Upper lobe of left lung (tissue), 6 donors: ENCODE results near the gene PKNOX2. TPM values are rescaled to one million over a fixed set of nuclear protein-coding genes. Genes with fewer than 3 reads are reported as not detected.
A peak's percentile ranks its signal among the peaks of the same experiment; 100 is the strongest.

ENCODE experiments used
- ATAC-seq, 2 donors: fragments of 200-7000 bp; cut with Tn5 transposase; one replicate each; pipeline ENCODE4 v1.9.1; 2022; ENCODE audit warnings: mild to moderate bottlenecking in 2 of 2, moderate library complexity in 2 of 2; ENCODE audit not compliant: low FRiP score in 2 of 2
- DNase-seq, 2 donors: peaks; one replicate each; pipeline ENCODE4 v3.0.0-alpha.2; 2019 to 2020
- H3K27ac ChIP-seq, 4 donors: fragments of 200-600 bp; sonication (generic); one replicate each; pipeline ENCODE4 v1.5.1; 2016 to 2019
- H3K27me3 ChIP-seq, 4 donors: fragments of 200-600 bp; sonication (generic); one replicate each; pipeline ENCODE4 v1.5.1; 2017 to 2019
- H3K36me3 ChIP-seq, 4 donors: fragments of 200-600 bp; sonication (generic); one replicate each; pipeline ENCODE4 v1.5.1; 2016 to 2019
- H3K4me1 ChIP-seq, 4 donors: fragments of 200-600 bp; sonication (generic); one replicate each; pipeline ENCODE4 v1.5.1; 2018 to 2019
- H3K4me3 ChIP-seq, 4 donors: fragments of 200-600 bp; sonication (generic); one replicate each; pipeline ENCODE4 v1.5.1; 2017 to 2019; ENCODE audit warnings: mild to moderate bottlenecking in 2 of 4, moderate library complexity in 1 of 4
- H3K9me3 ChIP-seq, 4 donors: fragments of 200-600 bp; sonication (generic); one replicate each; pipeline ENCODE4 v1.5.1; 2018 to 2019
- CTCF ChIP-seq, 6 experiments: fragments of 450-650 bp in 4 of 6; fragments of 200-600 bp in 2 of 6; sonication (generic) in 2 of 6; IDR thresholded peaks; one replicate each; pipeline ENCODE4 v1.5.1; 2016 to 2019; ENCODE audit warnings: antibody characterized with exemption in 6 of 6
- EP300 ChIP-seq, 4 donors: sonication (generic); formaldehyde crosslinking; IDR thresholded peaks; one replicate each; pipeline ENCODE4 v1.5.1; 2017; ENCODE audit warnings: antibody characterized with exemption in 4 of 4, control low read depth in 2 of 4
- POLR2A ChIP-seq, 4 donors: fragments of 450-650 bp; IDR thresholded peaks; one replicate each; pipeline ENCODE4 v1.5.1; 2016 to 2017; ENCODE audit warnings: antibody characterized with exemption in 4 of 4, mild to moderate bottlenecking in 2 of 4
- POLR2AphosphoS5 ChIP-seq, 2 donors: sonication (generic); formaldehyde crosslinking; IDR thresholded peaks; one replicate each; pipeline ENCODE4 v1.5.1; 2017; ENCODE audit warnings: antibody characterized with exemption in 2 of 2
- WGBS, 2 donors: methylation state at CpG; one replicate each; pipeline ENCODE4 v1.1.5; 2017 to 2018; 5-methylcytosine and 5-hydroxymethylcytosine counted together
- total RNA-seq, 6 donors: library from RNA; depleted of rRNA in 4 of 6; stranded (reverse); fragments of >200 nt in 4 of 6; gene quantifications; one replicate each; pipeline versions ENCODE4 v1.1.0 to v1.2.1, GENCODE V29; 2016 to 2021
- donor health status: DM: no; HTN: no; CAD: no; lungs with moderate emphysema.
- donor health status: DM: no; HTN: yes; CAD: no; lungs with severe emphysema.

PKNOX2 gene
- total RNA-seq, 6 donors from 2014 or later: 2.9 to 15.5 (median 8.4) TPM

DNA sequence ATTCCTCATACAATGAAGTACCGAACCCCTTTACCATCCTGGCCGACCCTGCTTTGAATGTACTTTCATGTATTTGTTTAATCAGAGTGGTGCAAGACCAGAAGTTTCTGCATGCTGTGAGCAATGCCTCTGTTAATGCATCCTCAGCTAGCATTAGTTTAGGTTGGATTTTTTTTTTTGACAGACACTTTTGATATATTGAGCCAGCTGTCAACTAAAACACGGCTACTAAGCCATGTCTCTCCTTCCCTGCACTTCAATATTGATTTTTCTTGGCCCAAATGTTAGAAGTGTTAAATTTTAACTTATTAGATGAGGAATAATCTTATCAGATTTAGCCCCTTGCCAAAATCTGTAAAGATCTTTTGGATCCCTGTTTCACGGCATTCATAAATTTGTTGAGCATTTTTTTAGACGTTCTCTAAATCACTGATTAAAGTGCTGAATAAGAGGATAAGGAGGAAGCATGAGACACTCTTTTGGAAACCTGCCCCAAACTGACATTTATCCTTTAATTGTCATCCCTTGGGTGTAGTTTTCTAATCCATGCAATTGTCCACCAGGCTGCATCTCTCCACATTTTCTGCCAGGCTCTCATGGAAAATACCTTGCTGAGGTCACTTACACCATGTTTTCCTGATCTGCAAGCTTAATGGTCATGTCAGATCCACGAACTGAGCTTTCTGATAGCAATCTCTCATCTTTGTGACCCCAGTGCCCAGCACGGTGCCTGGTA lies 200.8 kb downstream of the PKNOX2 start:
- 74 to 75% methylated on average over 7 of the region's 7 CpGs for WGBS, 2 donors
- no peak for ATAC-seq

DNA sequence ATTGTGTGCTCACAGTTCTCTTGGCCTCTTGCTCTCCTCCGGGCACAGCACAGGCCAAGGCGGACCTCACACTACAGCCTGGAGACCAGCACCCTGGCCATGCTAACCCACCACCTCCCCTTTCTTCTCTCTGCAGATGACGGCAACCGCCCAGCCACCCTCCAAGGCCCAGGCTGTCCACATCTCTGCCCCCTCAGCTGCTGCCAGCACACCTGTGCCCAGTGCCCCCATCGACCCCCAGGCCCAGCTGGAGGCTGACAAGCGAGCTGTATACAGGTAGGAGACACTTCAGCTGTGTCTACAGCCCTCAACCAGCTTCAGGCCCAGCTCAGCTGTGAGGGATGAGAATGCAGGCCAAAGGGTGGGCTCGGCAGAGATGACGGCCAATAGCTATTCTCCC lies 203.2 kb downstream of the PKNOX2 start:
- WGBS, 2 donors: 94 to 95% methylated on average over 6 to 8 of the region's 8 CpGs
- TF ChIP-seq POLR2A (IDR thresholded peaks at IDR 0.05) (no peak), EP300 (IDR thresholded peaks at IDR 0.05) (no peak), CTCF (IDR thresholded peaks at IDR 0.05) (no peak), POLR2AphosphoS5 (IDR thresholded peaks at IDR 0.05) (no peak)
- H3K9me3 ChIP-seq: no peaks in the 10 kb centered on the region
- no peak overlapping the region for H3K4me3 ChIP-seq
- no peaks in the 10 kb centered on the region for H3K27me3 ChIP-seq
- no peak overlapping the region for H3K27ac ChIP-seq
- DNase-seq (peak in 1 of 2 donors; percentile 58), ATAC-seq (no peak)
- H3K36me3 ChIP-seq: peaks cover 0 to 3% (median 0%) of the 10 kb centered on the region in 4 donors
- H3K4me1 ChIP-seq: peaks cover 0 to 5% (median 0%) of the 10 kb centered on the region in 4 donors

More for the DNA sequence above, 200.8 kb downstream of the PKNOX2 start:
- Histone ChIP-seq H3K4me3 (no peak overlapping the region), H3K27ac (no peak overlapping the region), H3K36me3 (peaks cover 0 to 3% (median 0%) of the 10 kb centered on the region in 4 donors), H3K9me3 (no peaks in the 10 kb centered on the region), H3K4me1 (no peaks in the 10 kb centered on the region), H3K27me3 (no peaks in the 10 kb centered on the region)
- TF ChIP-seq POLR2AphosphoS5 (IDR thresholded peaks at IDR 0.05) (no peak), POLR2A (IDR thresholded peaks at IDR 0.05) (no peak), CTCF (IDR thresholded peaks at IDR 0.05) (no peak), EP300 (IDR thresholded peaks at IDR 0.05) (no peak)
- DNase-seq: no peak

DNA sequence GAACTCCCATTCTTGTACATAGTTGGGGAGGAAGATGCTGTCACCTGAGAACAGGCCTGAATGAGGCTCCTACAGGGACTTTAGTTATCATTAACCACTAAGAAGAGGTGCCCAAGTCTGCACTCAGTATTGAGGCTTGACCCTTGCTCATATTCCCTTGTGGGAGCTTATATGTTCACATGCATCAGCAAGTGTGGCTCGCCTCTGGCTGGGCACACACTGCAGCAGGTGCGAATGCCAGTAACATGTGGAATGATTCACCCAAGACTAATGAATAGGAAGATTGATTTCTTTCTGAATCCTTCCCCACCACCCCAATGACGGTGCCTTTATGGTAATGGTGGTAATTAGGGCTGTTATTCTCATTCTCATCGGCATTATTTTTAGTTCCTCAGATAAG lies 204.2 kb downstream of the PKNOX2 start:
- DNase-seq (no peak), ATAC-seq (no peak)
- WGBS, 2 donors: 92% methylated on average over 4 of the region's 4 CpGs
- no peaks in the 10 kb centered on the region for H3K9me3 ChIP-seq
- no peak overlapping the region for H3K4me3 ChIP-seq
- H3K27me3 ChIP-seq: no peaks in the 10 kb centered on the region
- no peak for TF ChIP-seq EP300 (IDR thresholded peaks at IDR 0.05)
- no peak for TF ChIP-seq CTCF (IDR thresholded peaks at IDR 0.05)
- TF ChIP-seq POLR2A (IDR thresholded peaks at IDR 0.05): no peak
- H3K27ac ChIP-seq: peak overlapping the region in 1 of 4 donors; percentile 65
- peaks cover 0 to 5% (median 2%) of the 10 kb centered on the region in 4 donors for H3K4me1 ChIP-seq
- H3K36me3 ChIP-seq: peaks cover 0 to 3% (median 0%) of the 10 kb centered on the region in 4 donors

GRCh38 chr11:125369808-125370207 lies 205.3 kb downstream of the PKNOX2 start:
- WGBS, 2 donors: 83 to 93% methylated on average over 4 to 6 of the region's 6 CpGs
- Histone ChIP-seq H3K4me1 (peaks cover 0 to 5% (median 4%) of the 10 kb centered on the region in 4 donors), H3K9me3 (no peaks in the 10 kb centered on the region), H3K27me3 (no peaks in the 10 kb centered on the region), H3K4me3 (no peak overlapping the region), H3K27ac (peak overlapping the region in 1 of 4 donors; percentile 42), H3K36me3 (peaks cover 0 to 3% (median 0%) of the 10 kb centered on the region in 4 donors)
- ATAC-seq (no peak), DNase-seq (no peak)
- no peak for TF ChIP-seq POLR2AphosphoS5 (IDR thresholded peaks at IDR 0.05)
- no peak for TF ChIP-seq POLR2A (IDR thresholded peaks at IDR 0.05)
- no peak for TF ChIP-seq CTCF (IDR thresholded peaks at IDR 0.05)
- TF ChIP-seq EP300 (IDR thresholded peaks at IDR 0.05): no peak
